NK-92 (cell line): Measurements from ENCODE around the gene GABBR2.

Source experiments
- DNase-seq: peaks from one replicate; lab custom pipeline; 2025; ENCODE audit not compliant: unreplicated experiment; lab: John Stamatoyannopoulos, UW

The GABBR2 gene

DNA sequence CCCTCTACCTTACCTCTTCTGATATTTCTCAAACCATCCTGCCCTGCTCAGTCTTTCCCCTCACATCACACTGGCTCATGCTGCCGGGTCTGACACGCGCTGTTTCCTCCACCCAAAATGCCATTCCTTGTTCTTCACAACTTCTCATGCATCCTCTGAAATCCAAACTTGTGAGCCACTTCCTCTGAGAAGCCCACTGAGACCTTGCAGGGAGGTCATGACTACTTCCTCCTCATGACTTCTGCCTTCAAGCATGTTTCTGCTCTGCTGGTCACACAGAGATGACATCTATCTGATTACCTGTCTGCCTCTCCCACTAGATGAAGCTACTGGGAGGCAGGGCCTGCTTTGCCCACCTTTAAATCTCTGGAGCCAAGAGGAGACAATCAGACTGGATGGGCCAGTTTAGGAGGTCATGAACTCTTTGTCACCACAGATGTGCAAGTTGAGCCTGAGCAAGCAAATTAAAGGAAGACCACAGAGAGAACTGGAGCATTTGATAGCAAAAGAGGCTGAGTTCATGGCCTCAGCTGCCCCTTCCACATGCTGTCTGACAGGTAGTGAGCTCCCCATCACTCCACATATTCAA lies 333.5 kb downstream of the GABBR2 start:
- no peak for DNase-seq

DNA sequence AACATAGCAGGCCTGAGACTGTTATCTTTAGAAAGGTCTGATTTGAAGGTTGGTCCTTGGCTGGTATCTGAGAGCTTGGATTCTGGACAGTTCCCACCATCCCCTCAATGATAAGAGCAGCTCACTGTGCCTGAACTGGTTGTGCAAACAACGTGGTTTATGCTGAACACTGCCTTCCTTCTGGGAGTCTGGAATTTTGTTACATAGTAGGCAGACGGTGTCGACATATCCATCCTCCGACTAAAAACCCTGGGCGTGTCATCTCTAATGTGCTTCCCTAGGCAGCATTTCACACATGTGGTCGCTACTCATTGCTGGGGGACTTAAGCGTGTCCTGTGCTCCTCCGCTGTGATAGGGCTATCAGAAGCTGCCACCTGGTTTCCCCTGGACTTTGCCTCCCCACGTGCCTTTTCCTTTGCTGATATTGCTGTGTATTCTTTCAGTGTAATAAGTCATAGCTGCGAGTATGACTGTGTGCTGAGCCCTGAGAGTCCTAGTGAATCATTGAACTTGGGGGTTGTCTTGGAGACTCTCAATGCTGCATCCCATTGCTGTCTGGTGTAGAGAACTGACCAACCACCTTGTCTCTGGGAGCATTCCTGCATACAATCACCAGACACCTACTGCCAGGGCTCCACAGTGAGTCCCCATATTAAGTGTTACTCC lies 334.2 kb downstream of the GABBR2 start:
- DNase-seq = no peak

DNA sequence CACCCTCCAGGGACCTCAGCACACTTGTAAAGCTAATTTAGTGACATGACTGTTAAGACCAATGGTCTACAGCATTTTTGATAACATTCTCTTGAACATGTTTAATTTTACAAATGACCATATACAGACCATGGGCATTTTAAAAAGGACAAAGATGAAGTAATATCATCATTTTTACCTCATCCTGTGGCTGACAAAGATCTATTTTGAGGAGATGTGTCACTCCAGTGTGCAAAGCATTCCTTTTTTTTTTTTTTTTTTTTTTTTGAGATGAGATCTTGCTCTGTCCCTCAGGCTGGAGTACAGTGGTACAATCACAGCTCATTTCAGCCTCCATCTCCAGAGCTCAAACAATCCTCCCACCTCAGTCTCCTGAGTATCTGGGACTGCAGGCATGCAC lies 335.1 kb downstream of the GABBR2 start:
- no peak for DNase-seq

DNA sequence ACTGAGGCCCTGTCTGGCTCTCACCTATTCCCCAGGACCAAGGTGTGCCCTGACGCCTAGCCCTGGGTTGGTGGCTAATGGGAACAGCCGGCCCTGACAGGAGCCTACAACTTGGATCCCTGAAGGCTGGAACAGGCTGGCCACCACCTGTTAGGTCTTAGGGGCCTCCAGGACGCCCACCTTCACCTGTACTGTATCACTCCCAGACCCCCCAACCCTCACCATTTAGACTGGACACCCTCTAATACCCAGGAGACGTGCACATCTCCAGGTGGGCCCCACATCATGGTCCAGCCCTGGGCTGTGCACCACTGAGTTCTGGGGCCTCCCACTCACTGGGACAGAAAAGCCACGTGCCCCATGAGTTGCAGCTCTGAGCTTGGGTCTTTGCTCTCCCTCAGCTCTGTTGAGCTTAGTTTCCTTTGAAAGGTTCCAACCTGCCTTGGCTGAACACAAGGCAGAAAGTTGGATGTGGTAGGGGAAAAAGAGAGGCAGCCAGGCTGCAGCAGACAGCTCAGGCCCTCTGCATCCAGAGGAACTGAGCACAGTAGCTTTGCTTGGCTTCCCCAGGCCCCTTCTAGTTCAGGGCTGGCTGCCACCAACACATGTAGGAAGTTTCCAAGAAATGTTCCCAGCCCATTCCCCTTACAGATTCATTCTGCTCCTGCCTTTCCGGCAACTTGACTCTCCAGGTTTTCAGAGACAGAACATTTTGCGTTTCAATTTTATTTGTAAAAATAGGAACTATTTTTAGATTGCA lies 336.5 kb downstream of the GABBR2 start:
- DNase-seq = no peak

DNA sequence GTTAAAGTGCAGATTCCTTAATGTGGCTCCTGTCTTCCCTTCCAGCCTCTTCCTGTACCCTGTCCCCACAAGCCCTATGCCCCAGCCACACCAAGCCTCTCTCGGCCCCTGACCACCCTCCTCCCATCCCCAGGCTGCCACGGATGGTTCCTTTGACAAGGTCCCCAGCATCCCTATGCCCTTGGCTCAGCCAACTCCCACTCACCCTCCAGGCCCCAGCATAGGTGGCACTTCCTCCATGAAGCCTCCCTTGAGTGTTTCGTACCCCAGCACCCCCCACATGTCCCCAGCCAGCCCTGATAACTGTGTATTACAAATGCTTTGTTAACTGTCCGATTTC lies 337.8 kb downstream of the GABBR2 start:
- no peak for DNase-seq

DNA sequence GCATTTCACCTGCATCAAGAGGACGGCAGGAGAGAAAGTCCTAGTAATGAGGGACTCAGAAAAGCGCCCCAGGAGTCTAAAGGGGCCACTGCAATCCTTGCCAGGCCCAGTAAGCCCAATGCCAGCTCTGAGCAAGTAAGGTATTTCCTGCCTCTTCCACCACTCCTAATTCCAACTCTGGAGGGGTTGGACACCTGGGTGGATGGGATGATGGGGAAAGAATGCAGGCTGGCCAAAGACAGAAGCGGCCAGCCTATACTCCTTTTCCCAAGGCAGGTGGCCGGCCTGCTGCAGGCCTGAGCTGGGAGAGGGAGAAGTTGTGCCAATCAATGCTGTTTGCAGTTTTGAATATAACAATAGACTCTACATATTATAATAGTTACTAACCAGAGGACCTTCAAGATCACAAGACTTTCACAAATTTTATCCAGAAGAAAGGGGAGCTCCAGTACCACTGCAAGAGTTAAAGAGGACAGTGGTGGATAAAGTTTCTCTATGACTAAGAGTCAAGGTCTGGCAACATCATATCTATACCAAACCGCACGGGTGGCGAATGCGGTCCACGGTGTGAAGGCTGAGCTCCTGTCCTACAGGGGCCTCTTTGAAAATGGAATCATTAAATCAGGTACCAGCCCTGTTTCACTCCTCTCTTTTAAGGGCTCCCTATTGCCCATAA lies 338.3 kb downstream of the GABBR2 start:
- no peak for DNase-seq

DNA sequence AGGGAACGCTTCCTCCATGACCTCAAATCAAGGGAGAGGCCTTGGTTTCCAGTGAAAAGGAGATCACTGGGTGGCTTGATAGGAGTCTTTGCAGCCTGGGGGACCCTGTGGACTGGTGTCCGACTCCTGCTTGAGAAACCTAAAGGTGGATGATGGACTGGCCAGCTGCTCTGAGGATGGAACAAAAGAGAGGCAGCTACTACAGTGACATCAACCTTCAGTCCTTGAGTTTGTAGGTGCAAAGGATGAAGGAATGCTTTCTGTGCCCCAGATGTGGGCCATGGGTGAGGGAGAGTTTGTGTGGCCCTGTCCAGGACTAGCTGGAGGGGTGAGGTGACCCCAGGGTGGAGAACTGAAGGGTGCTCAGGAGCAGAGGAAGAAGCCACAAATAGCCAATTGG lies 338.8 kb downstream of the GABBR2 start:
- DNase-seq = no peak

DNA sequence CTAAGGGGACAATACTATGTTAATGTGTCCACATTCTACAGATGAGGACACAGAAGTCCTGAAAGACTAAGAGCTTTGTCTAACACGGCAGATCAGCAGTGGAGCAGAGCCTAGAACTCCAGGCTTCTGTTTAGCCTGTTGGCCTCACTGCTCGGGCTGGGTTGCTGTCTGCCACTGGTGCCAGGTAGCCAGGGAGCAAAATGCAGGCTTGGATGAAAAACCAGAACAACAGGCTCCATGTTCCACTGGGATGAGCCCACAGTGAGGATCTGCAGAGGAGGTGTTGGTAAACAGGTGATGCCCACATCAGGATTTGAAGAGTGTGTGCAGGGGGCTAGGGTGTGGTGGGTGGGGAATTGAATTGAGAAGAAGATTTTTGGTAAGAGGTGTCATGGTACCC lies 339.3 kb downstream of the GABBR2 start:
- no peak for DNase-seq

DNA sequence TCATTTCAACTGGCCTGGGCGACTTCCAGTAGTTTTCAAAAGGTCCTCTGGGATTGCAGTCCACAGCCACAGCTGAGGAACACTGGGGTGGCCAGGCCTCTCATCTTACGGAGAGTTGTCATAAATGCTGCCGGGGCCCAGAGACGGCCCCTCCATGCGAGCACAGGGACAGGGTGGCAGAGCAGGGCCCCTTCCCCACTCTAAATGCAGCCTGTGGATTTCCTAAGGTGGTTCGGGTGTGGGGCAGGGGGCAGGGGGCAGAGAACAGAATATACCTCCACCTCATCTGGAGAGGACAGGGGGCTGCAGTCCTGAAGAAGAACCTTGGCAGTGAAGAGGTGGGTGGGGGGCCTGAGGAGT lies 339.7 kb downstream of the GABBR2 start:
- DNase-seq = no peak

DNA sequence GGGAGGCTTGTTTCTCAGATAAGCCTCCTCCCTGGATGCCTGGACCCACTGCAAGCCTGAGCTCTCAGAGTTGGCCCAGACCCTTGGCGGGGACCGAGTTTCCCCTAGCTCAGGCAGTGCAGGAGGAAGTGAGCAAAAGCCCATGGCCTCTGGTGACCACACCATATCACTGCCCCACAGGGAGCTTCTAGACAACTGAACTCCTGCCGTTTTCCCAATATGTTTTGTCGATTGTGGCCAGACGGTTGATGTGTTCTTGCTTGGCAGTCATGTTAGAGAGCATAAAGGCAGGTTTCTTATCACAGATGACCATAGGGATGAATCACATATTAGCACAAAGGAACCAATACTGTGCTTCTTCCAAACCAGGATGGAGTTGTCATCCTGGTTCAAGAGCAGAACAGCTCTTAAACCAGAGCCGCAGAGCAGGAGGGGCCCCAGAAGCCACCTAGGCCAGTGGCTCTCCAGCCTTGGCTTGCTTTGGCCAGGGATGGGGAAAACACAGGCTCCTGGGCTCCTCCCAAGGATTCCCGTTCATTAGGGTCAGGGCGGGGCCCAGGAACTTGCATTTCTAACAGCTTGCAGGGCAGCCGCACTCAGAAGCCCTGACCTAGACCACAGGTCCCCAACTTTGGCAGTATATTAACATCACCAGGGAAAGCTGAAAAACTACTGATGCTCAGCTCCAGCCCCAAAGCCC lies 340.2 kb downstream of the GABBR2 start:
- no peak for DNase-seq

DNA sequence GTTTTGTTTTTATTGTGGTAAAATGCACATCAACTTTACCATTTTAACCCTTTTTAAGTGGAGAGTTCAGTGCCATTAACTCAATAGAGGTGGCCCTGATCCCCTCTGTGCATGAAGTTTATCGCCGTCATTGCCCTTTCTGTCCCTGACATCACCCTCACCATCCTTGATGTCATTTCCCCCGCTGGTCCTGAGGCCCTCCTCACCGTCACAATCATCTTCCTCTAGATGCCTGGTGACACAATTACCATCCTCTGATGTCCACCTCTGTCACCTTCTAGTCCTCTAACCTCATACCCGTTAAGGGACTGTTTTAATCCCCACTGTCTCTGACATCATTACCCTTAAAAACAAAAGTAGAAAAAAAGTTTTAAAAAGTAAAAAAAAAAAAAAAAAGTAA lies 340.8 kb downstream of the GABBR2 start:
- DNase-seq = no peak

DNA sequence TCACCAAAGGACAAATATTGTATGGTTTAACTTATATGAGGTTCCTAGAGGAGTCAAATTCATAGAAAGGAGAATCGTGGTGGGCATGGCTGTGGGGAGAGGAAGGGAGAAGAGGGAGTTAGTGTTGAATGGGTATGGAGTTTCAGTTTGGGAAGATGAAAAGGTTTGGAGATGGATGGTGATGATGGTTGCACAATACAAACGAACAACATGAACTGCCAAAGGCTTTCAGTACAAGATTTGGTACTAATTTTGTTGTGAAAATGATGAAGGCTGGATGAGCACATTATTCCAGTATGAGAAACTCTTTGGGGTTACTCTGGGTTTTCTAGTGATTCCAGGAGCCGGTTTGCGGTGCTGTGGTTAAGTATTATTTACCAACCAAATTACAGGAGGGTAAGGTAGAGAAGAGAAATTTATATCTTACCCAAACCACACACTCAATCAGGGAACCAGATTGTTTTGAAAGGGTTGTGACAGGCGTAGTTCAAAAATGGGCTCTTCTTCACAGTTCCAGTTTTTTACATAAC lies 341.3 kb downstream of the GABBR2 start:
- no peak for DNase-seq

DNA sequence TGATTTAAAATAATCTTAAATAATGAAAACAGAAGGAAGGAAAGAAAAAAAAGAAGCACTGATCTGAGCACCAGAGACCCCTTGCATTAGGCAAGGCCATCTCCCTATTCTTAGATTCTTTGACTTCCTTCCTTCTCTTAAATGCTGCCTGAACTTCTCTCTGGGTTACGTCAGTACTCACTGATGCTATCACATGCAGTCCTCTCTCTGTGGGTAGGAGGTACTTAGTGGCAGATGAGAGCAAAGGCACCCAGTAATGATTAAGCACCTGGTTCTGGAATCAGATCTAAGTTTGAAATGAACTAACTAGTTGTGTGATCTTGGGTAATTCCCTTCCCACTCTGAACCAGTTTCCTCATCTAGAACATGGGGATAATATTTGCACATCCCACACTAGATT lies 343.0 kb downstream of the GABBR2 start:
- no peak for DNase-seq

DNA sequence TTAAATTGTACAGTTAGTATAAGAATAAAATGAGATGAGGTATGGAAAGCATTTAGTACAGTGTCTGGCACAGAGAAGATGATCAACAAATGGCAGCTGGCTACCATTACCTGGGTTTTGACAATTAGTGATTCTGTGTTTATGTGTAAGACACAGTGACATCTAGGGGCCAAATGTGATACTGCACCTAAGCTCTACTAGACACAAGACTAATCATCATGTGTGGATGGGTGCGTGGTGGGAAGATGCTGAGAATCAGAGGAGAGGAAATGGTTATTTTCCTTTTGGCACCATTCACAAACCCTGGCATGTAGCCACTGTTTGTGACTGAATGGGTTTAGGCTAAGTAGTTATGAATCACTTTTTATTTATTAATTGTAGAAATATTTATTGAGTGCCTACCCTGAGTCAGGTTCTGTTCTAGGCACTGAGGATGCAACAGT lies 343.5 kb downstream of the GABBR2 start:
- DNase-seq = no peak

DNA sequence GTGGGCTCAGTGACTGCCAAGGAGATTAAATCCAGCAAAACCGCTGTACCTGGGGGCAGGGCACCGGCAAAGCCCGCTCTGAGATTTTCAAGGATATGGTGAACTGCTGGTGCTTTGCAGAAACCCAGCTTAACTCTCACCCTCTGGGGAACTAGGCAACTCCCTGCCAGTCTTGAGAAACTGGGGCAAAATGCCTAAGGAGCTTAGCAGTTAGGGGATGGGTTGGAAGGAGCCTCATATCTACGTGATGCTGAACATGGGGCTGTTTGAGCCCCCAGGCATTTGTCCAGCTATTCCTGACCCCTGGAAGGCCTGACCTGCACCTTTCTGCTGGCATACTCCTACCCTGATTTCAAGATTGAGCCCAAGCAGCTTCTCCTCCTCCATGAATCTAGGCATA lies 344.6 kb downstream of the GABBR2 start:
- DNase-seq = no peak

DNA sequence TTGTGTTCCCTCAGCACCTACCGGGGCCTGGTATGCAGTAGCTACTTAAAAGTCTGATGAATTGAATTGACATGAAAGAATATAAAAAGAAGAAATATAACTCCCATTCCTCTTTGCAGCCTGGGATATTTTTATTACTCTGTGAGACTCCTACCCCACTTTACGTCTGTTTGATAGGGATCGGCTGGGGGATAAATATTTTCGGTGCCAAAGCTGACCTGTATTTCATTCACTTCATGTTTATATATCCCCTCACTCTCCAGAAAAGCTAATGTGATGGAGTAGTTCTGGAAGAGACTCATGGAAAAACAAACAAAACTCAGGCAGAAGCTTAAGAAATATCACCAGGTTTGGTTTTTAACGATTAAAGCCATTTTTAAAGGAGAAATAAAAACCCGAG lies 345.1 kb downstream of the GABBR2 start:
- no peak for DNase-seq

DNA sequence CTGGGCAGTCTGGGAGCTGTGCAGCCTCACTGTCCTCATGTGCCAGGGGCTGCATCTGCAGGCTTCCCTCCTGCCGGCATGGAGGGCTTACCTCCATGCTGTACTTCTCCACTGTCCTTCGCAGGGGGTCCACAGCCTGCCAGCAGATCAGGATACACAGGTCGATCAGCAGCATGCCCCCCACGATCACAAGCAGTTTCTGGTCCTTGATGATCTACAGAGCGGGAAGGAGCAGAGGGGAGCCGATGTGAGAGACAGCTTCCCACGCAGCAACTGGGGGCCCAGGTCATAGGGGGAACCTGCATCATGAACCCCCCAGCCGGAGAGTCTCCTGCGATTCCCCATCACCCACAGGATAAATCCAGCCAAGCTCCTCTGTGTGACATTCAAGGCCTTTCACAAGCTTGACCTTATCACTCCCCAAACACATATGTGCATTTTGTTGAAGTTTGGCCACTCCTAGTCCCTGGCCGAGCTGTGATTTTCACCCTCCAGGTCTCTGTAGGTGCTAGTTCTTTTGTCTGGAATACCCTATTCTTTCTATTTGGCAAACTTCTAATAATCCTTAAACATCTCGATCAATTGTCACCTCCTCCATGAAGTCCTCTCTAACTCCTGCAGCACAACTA lies 346.0 kb downstream of the GABBR2 start:
- no peak for DNase-seq

DNA sequence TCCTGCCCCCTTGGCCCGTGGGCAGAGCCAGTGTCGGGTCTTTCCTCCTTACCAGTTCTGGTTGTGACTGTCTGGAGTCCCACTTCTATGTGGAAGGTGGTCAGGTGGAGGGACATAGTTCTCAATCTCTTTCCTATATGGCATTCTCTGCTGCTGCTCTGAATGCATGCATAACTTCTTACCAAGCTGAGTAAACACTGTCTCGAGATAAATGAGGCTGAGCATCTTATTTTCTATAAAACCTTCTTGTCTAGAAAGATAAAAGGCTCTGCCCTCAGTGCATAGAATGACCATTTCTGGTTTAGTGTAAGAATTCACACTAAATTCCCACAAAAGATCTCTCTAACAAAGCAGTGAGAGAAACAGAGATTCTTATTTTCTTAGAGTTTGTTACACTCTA lies 347.1 kb downstream of the GABBR2 start:
- no peak for DNase-seq

DNA sequence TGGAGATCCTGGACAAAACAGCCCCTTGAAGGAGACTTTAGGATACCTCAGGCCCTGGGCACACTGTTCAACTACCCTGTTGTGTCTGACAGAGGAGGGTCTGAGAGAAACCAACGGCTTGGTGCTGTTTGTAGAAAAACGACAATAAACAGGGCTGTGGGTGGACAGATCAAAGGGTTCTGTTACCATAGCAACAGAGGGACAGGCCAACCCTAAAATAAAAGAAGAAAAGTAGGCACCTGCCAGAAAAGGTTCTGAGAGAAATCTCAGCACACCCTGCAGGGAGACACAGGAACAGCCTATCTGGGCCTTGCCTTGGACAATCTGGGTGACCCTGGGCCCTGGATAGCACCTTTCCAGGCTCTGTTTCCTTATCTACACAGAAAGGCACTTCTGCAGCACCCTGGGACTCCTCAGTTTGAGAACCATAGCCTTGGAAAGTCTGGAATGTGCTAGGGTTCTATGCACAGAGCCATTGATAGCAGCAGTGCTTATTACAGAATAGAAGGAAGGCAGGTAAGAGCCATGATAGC lies 348.5 kb downstream of the GABBR2 start:
- DNase-seq = no peak

DNA sequence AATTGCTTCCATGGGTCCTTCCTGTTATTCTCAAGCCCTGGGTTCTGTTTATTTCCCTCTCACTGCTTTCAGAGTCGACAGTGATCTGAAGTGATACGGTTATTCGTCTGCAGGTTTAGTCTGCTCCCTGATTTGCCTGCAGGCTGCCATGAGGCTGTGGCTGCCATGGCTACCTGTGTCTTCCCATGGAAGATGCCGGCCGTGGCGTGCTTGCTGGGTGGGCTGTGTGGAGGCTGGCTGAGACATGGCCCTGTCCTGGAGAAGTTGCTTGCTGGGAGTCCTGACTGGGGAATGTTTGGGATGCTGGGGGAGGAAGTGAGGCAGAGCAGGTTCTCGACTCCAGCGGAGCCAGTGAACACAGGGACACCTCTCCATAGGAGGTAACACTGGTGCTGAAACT lies 349.2 kb downstream of the GABBR2 start:
- DNase-seq = no peak
